ENCODE measurements around the gene ST6GALNAC3.
"Not testable (repeated sequence)": the region's sequence is repeated elsewhere in the genome, so short reads cannot be mapped to it uniquely, and the experiment has no call there.

ST6GALNAC3 gene

GRCh38 chr1:76639181-76639580, 564.6 kb downstream of the ST6GALNAC3 start:
- DNase-seq (ENCODE audit: low read depth in 3 of 3), result no peak

GRCh38 chr1:76640092-76640491, 565.5 kb downstream of the ST6GALNAC3 start:
- DNase-seq (ENCODE audit: low read depth in 3 of 3), result no peak

- no peak for DNase-seq (ENCODE audit: low read depth in 3 of 3)
Measured at GRCh38 chr1:76640723-76641122, 566.2 kb downstream of the ST6GALNAC3 start.

DNA sequence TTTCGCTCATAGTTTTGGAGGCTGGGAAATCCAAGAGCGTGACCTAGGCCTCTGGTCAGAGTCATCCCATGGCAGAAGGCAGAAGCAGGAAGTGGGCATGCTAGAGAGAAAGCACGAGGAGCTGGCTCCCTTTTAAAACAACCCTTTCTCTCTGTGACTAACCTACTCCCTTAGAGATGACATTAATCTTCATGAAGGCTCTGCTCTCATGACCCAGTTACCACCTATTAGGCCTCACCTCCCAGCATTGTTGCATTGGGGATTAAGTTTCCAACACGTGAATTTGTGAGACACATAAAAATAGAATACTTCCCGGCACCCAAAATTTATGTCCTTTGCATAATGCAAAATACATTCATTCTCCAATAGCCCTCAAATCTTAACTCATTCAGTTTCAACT, 569.6 kb downstream of the ST6GALNAC3 start:
- no peak for DNase-seq (ENCODE audit: low read depth in 3 of 3)

DNA sequence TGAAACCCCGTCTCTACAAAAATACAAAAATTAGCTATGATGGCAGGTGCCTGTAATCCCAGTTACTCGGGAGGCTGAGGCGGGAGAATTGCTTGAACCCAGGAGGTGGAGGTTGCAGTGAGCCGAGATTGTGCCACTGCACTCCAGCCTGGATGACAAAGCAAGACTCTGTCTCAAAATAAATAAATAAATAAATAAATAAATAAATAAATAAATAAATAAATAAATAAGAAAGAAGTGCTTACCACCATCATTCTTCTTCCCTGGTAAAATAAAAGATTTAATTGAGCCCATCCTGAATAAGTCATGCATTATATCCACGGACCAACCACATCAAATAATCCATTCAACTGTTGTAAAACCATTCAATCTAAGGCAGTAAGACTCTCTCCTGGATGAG, 578.3 kb downstream of the ST6GALNAC3 start:
- DNase-seq (ENCODE audit: low read depth in 3 of 3), result not testable (repeated sequence)

GRCh38 chr1:76657623-76658022, 583.1 kb downstream of the ST6GALNAC3 start:
- DNase-seq (ENCODE audit: low read depth in 3 of 3), result no peak

DNA sequence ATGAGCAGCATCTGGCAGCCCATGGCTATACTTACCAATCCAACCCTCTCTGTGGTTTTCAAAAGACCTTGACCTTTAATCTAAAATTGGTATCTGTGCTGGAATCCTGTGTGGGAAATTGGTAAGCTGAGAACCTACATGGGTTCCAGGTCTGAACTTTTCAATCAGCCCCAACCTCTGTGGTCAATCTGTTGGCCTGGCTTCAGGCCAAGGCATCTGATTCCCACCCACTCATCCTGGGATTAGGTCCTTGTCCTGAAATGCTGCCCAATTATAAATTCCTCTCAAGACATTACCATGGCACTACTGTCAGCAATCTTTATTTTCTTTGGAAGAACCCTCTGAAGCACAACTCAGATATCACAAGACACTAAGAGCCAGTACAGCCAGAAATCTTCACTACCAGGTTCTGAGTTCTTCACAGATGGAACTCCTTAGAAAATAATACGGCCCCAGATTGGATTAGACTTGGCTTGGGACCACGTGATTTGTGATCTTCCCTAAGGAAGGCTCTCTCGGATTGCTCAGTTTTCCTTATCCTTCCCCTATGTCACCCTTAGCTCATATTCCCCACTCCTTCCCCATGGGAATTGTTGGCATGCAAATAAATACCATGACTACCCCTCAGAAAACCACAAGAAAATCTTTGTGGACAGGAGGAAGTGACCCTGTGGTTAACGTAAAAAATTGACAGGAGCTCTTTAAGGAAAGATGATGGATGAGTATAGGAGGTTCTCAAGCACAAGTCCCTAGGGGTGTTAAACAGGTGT, 584.8 kb downstream of the ST6GALNAC3 start:
- no peak for DNase-seq (ENCODE audit: low read depth in 3 of 3)

- DNase-seq (ENCODE audit: low read depth in 3 of 3), result no peak
Measured at GRCh38 chr1:76661531-76661930, 587.0 kb downstream of the ST6GALNAC3 start.

DNA sequence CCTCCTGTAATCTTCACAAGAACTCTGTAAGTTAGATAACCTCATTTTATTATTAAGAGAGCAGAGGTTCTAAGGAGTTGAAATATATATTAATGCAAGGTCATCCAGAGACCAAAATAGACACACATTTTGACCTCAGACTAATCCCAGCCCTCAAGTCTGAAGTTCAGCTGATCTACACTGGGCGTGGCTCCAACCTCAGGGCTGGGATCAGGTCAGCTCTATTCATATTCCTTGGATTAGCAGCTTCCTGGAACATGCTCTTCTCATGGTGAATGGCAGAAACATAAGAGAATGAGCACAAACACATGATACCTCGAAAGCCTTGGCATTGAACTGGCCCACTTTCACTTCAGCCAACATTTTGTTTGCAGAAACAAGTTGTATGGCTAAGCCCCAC, 592.0 kb downstream of the ST6GALNAC3 start:
- DNase-seq (ENCODE audit: low read depth in 3 of 3), result no peak

DNA sequence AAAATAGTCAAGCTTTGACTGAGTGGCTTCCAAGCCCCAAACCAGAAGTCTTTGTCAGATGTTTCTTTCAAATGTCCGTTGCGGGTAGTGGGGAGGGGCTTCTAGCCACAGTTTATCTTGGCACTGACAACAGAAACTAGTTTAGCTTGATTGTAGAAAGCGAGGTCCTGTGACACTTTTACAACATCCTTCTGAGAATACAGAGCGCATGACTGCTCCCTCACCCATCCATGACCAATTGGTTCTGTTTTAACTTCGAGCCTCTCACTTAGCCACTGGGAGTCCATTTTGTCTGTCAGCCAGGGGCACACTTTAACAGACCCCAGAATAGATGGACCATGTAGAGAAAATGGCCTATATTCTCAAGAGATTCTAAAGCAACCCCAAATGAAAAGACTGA, 593.5 kb downstream of the ST6GALNAC3 start:
- no peak for DNase-seq (ENCODE audit: low read depth in 3 of 3)

- no peak for DNase-seq (ENCODE audit: low read depth in 3 of 3)
Measured at GRCh38 chr1:76669131-76669530, 594.6 kb downstream of the ST6GALNAC3 start.

GRCh38 chr1:76669624-76670315, 595.2 kb downstream of the ST6GALNAC3 start:
- DNase-seq (ENCODE audit: low read depth in 3 of 3), result no peak

- no peak for DNase-seq (ENCODE audit: low read depth in 3 of 3)
Measured at GRCh38 chr1:76674689-76675210, 600.2 kb downstream of the ST6GALNAC3 start.

- DNase-seq (ENCODE audit: low read depth in 3 of 3), result no peak
Measured at GRCh38 chr1:76677416-76678405, 603.2 kb downstream of the ST6GALNAC3 start.

DNA sequence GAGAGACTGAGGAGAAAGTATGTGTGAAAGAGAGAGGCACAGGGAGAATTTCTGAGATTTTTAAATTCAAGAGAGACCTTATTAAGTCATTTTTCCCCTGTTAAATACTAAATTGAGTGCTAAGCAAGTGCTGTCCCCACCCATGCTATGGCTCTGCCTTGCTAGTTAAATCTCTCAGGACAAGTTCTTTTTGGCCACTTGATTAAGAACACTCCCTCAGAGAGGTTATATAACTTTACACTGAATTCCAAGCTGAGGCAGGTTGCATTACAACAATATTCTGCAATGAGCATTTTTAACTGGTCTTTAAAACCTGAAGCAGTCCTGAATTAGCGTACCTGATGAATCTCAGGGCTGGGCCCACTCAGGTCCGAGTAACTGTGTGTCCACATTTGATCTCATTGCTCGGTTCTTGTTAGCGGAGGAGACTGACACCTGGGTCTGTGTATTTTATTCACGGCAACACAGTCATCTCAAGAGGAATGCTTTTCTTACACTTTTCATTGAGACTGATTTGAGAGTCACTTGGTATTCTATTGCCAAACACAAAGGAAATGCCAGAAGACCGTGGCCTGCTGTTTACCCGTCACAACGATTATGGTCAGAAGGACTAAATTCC, 605.1 kb downstream of the ST6GALNAC3 start:
- DNase-seq (ENCODE audit: low read depth in 3 of 3), result no peak

DNA sequence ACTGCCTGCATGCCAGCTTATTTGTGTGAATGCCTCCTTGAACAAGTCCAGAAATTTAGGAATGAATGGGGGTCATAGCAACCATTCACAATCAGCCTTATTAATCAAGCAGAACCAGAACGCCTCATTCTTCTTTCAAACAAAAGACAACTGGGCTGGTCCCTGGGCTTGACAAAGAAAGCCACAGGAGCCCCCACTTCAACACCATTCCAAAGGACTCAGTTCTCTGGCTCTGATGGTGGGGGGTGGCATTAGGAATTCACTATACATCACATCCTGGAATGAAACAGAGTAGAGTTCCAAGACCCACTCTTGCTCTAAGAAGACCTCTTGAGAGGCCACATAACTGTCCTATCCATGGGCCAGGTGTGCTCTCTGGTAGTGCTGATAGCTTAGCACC, 606.1 kb downstream of the ST6GALNAC3 start:
- DNase-seq (ENCODE audit: low read depth in 3 of 3), result no peak

GRCh38 chr1:76682138-76682537, 607.6 kb downstream of the ST6GALNAC3 start:
- no peak for DNase-seq (ENCODE audit: low read depth in 3 of 3)
